GM18873 (cell line): Measurements from ENCODE around the gene TSHZ1.

Experiments
- ATAC-seq: cut with Tn5 transposase; IDR thresholded peaks from one replicate; pipeline ENCODE4 v1.9.1; 2021; ENCODE audit warnings: mild to moderate bottlenecking, moderate library complexity, moderate number of reproducible peaks; ENCODE audit not compliant: unreplicated experiment, low FRiP score

TSHZ1 gene

DNA sequence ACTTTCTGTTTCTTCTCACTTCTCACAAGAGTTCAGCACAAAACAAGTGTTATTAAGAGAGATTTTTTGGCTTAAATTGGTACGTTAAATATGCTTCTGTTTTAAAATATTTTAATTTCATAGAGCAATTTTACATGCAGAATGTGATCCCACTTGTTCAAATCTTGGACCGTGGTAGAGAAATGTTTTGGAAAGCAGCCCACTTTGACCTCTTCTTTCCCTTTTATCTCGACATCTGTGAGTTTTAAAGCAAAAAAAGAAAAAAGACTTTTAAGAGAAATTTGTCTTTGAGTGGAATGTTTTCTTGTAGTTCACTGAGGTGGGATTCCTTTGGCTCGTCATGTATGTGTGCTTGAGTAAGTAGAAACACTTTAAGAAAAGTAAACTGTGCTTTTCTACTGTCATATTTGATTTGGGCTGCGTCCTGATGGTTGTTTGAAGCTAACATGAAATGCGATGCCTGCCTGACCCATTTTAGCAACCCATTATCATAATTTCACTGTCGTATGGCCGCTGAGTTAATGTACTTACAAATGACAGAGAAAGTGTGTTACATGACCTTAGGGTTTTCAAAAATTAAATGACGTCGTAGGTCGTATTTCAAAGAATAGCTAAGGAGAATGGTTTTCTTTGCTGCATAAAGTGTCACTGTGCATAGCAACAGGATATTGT lies 54.5 kb downstream of the TSHZ1 start:
- no peak for ATAC-seq

DNA sequence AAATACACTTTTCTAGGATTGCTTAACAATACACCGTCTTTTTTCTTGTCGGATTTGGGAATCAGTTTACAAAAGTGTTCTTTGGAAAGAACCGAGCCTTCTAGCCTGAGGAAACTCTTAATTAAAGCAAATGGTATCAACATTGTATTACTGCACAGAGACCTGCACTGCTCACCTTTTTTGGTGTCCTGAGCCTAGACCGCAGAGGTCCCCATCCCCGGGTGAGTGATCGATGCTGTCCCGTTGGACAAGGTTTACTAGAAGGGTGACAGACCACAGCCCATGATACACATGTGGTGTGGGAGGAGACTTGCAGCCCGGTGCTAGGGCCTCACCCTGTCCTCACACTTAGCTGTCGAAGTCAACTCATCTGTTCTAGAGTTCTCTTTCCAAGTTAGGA lies 55.3 kb downstream of the TSHZ1 start:
- ATAC-seq, result no peak

DNA sequence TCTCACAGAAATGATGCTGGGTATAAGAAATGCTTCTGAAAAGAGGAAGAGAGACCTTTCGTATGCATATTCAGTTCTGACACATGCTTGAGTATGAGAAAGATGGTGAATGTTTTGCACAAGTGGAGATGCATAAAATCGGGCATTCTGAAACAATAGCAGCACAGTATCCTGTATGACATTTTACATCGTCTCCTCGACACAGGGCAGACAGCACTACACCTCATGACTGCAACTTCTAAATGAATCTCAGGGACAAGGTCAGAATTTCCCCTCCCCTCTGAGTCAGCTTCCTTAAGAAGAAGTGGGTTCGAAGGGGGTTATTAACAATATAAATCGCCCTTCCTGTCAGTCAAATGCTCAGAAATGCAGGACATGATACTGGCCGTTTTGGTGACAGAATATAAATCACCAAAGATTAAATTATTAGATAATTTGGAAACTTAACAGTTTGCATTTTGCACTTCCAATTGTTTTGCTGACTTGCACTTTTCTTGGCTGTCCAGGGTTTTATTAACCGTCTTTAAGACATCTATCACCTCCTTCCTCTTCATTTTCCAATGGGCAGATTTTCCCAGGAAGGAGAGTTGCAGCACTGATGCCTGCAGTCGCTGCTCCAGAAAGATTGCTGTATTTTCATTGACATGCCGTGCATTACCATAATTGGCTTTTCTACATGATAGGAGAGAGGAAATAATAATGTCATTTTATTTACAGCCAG lies 57.2 kb downstream of the TSHZ1 start:
- peak; percentile 95 for ATAC-seq

DNA sequence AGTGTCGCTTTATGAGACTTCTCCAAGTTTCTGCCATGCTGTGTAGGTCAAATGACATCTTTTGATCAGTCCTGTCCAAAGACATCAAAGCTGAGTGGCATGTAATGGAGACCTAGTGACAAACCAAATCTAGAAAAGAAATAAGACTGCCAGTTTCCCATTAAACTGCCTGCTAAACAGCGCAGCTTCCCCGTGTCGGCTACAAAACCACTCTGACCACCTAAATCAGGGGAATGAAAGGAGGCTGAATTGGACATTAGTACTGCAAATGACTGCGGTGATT lies 57.7 kb downstream of the TSHZ1 start:
- no peak for ATAC-seq

DNA sequence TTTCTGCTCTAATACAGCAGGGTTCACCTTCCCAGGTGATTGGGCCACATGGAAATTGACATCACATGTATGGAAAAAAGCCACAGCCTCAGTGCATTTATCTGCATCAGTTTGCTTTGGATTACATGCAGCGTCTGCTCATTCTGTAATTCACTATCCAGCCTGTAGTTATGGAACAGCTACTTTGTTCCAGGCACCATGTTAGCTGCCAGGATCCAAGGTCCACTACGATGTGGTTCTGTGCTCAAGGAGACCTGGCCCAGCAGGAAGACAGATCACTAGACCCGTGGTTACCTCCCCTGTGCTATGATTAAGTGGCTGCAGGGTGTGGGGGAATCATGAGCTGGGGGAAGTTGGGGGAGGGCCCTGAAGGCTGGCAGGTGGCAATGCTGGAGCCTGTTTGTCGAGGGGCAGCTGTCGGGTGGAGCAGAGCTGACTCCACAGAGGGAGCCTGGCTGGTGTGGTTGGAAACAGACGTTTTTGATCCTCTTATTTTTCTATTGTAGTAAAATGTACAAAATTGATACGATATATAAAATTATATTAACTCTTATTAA lies 58.6 kb downstream of the TSHZ1 start:
- ATAC-seq, result no peak

DNA sequence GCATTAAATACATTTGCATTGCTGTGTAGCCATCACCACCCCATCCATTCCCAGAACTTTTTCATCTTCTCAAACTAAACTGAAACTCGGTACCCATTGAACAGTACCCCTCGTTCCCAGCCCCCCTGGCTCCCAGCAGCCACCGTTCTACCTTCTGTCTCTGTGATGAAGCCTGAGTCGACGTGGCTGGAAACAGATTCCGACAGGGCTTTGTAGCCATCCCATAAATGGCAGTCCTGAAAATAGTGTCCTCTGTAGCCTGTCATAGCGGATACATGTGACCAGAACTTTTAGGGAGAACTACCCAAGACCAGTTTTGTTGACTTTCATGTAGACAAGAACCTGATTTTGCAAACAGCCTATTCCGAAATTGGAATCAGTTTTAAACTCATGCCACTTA lies 59.1 kb downstream of the TSHZ1 start:
- ATAC-seq, result no peak

DNA sequence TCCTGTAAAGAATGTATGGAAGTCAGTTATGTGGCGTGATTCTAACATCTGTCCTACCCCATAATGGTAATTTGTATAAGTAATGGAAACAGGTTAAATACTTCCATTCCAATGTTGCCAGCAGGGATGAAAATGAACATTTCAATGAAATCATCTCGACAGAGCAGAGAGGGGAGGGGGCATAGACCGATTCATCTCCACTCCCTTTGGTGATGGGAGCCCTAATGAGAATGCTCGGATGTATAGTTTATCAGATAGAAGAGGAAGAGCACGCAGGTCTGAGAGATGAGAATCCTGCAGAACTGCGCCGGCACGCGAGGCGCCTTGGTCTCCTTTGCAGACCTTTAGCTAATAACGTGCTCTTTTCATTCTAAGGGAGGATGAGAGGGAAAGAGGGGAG lies 61.4 kb downstream of the TSHZ1 start:
- ATAC-seq, result no peak

DNA sequence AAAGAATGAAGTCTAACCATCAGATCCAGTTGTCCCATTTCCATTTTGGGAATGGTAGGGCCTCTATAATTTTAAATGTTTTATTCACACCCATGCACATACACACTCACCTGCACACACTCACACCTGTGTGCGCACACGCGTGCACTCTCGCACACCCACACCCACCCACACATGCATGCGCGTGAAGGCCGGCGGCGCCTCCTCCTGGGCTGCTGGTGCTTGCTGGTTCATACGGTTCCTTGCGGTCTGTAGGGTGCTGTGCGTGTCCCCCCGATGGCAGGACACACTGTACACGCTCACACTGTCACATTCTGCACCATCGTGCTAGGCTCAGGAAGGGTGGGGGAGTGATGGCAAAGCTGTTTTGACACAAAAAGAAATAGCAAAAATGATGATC lies 63.2 kb downstream of the TSHZ1 start:
- no peak for ATAC-seq

DNA sequence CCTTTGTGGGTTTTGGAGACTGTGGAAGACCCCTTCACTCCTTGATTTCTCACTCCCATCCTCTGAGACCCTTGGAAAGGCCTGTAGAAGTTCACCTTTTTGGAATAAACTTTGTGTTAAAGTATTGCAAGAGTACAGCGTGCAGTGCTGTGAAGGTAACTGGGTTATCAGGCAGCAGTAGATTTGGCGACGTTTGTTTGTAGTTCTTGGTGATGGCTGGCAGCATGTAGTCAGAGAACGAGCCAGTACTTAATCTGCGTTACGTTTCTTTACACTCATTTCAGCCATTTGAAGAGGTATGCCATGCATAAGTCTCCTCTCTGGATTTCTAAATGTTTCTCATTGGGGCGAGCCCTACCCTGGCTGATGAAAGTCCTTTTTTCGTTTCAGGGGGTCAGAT lies 64.6 kb downstream of the TSHZ1 start:
- no peak for ATAC-seq

DNA sequence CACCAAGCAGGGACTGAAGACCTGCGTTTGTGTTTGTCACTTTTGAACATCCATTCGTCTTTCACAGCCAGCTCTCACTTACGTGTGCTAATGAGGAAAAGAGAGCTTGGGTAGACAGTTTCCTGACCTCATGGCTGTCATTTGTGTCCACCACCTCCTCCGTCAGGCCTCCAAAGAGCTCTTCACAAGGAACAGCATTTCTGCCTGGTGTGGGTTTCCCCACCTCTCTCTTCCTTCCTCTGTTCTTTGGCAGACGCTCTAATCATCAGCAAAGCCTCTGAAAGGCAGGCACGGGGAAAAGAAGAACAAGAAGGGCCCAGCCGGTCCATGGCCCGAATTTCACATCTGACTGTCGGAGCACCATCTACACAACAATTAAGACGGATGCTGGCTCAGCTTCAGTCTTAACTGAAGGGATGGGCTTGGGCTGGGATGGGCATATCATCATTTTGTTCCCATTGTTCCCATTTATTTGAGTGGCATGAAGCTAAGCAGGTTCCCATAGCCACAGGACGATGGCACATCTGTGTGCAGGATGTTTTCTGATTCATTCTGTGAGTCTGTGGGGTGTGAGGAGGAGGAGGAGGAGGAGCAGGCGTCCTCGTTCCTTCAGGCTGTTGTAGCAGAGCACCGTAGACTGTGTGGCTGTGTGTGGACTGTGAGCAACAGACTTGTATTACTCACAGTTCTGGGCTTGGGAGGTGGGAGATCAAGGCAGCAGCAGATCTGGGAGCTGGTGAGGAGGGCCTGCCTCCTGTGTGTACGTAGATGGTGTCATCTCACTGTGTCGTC lies 66.4 kb downstream of the TSHZ1 start:
- ATAC-seq, result no peak

DNA sequence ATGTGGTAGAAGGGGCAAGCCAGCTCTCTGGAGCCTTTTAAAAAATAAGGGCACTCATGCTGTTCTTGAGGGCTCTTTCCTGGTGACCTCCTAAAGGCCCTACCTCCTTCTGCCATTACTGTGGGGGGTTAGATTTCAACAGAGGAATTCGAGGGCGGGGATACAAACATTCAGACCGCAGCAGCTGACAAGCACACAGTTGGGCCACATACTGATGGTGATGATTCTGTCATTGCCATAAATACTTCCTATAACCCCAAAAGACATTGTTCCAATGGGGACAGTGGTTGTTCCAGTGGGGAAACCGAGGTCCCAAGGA lies 67.0 kb downstream of the TSHZ1 start:
- ATAC-seq, result no peak

DNA sequence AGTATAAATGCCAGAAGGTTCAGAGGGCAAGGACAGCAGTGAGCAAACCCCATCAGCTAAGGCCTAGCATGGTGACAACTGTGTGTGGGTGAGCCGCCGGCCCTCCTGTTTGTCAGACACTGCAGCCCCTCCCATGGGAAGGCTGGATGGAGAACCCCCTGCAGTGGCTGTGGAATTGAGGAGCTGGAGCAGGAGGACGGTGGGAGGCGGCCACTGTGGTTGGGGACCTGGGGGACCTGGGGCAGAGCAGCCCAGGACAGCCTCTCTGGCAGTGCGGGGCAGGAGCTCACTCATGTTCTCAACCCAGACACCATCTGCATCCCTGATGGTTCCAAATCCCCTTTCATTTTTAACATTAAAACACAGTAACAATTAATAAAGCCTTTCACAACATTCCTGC lies 68.8 kb downstream of the TSHZ1 start:
- no peak for ATAC-seq

DNA sequence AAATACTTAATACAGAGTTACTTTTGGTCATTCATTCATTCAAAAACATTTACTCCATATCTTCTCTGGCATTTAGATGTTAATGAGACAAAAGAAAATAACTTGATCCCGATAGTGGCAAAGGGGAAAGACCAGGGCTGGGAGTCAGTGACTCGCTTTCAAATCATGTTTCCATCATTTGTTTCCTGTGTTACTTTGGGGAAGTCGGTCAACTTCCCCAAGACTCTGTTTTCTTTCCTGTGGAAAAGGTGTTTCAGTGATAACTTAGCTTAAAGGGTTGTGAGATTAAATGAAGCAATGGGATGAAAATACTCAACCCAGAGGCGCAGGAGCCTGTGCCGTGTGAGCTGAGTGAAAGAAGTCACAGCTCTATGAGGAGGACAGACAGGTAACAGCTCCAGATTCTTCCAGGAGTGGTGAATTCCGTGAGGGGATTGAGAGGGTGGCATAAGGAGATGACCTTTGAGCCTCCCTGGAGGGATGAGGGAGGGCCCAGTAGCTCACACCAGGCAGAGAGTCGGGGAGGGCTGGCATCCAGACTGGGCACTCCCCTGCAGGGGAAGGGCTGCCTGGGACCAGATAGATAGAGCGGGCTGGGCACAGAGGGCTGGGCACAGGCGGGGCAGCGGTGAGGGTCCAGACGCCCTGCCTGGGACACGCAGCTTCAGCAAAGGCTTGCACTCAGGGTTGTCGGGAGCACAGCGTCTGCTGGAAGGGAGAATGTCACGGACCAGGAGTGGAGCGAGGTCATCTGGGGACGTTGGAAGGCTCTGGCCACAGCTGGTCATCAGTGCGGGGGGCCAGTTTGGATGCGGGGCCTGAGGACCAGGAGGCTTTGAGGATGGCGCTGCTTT lies 70.1 kb downstream of the TSHZ1 start:
- ATAC-seq, result no peak

DNA sequence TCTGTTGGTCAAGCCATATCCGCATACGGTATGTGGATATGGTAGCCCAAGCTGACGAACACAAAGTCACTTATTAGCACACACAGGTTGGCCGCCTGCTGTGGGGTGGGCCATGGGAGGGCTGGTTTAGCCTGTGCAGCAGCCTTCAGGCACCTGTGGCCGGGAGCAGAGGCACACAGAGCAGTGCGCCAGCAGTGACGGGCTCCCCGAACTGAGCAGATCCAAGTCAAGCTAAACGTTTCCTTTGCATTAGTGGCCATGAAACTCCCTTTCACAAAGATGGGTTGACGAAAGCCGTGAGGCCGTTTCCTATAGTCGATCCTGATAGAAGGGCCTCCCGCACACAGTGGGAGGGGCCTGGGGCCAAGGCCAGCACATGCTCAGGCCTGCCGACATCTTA lies 72.1 kb downstream of the TSHZ1 start:
- no peak for ATAC-seq

DNA sequence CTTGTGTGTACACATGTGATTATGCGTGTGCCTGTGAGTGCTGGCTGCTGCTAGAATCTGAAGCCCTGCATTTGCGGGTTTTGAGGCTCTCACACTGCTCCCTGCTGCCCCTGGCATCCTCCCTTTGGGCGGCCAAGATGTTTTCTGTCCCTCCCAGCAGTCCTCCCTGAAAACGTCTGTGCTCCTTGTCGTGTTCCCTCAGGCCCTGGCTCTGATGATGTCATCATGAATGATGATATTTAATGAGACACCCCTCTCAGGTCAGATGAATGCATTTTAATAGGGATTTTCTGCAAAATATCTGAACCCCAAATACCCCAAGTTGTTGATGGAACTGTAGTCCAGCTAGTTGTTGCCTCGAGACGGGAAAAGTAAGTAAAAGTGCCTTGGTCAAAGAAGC lies 73.1 kb downstream of the TSHZ1 start:
- no peak for ATAC-seq

DNA sequence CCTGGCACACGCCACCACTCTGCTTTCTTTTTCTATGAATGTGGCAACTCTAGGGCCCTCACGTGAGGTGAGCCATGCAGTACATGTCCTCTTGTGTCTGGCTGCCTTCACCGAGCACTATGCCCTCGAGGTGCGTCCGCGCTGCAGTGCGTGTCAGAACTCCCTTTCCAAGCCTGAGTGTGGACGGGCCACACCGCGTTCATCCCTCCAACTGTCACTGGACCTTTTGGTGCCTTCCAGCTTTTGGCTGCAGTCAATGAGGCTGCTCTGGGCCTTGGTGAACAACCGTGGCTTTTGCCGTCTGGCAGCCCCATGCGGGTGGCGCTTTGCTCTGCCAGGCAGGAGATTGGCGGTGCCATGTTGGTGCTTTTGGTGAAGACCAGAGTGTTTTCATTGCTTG lies 74.0 kb downstream of the TSHZ1 start:
- ATAC-seq, result no peak

DNA sequence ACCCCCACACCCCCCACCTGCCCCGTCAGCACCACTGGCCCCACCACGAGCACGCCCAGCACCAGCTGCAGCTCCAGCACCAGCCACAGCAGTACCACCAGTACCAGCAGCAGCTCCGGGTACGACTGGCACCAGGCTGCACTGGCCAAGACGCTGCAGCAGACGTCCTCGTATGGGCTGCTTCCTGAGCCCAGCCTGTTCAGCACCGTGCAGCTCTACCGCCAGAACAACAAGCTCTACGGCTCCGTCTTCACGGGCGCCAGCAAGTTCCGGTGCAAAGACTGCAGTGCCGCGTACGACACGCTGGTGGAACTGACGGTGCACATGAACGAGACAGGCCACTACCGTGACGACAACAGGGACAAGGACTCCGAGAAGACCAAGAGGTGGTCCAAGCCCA lies 75.3 kb downstream of the TSHZ1 start:
- ATAC-seq, result no peak

DNA sequence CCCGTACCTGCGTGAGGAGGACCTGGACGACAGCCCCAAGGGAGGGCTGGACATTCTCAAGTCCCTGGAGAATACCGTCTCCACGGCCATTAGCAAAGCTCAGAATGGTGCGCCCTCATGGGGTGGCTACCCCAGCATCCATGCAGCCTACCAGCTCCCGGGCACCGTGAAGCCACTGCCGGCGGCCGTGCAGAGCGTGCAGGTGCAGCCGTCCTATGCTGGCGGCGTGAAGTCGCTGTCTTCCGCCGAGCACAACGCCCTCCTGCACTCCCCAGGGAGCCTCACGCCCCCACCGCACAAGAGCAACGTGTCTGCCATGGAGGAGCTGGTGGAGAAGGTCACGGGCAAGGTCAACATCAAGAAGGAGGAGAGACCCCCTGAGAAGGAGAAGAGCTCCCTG lies 76.4 kb downstream of the TSHZ1 start:
- no peak for ATAC-seq

DNA sequence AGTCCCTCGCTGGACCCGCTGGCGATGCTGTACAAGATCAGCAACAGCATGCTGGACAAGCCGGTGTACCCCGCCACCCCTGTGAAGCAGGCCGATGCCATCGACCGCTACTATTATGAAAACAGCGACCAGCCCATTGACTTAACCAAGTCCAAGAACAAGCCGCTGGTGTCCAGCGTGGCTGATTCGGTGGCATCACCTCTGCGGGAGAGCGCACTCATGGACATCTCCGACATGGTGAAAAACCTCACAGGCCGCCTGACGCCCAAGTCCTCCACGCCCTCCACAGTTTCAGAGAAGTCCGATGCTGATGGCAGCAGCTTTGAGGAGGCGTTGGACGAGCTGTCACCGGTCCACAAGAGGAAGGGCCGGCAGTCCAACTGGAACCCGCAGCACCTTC lies 77.1 kb downstream of the TSHZ1 start:
- no peak for ATAC-seq

DNA sequence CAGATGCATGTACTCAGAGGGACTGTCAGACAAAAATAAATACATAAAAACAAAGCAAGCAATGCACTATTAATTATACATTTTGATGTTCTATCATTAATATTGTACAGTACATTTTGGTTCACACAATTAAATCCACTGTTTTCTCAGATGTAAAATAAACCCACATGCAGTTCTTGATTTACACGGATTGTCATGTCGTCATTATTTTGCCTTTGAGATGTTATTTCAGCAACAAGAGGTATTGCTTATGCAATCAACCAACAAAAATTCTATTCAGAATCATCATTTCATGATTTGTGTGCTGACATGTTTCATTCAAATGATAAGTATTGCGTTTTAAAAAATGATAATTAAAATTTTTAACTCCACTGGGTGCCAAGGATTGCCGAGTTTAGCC lies 79.2 kb downstream of the TSHZ1 start:
- ATAC-seq, result no peak
